ENCODE measurements around the gene LRR1. TPM values are rescaled to one million over a fixed set of nuclear protein-coding genes. Genes with fewer than 3 reads are reported as not detected.
A peak's percentile ranks its signal among the peaks of the same experiment; 100 is the strongest.
"Not testable (repeated sequence)": the region's sequence is repeated elsewhere in the genome, so short reads cannot be mapped to it uniquely, and the experiment has no call there.

The LRR1 gene
- total RNA-seq, 2 experiments from 2014 or later, result 51.8 to 52.0 TPM

- DNase-seq, result no peak
- Mint-ChIP-seq H3K27ac (no peak overlapping the region), H3K4me1 (ENCODE audit: low read depth) (peaks cover 14% of the 10 kb centered on the region), H3K9me3 (no peaks in the 10 kb centered on the region), H3K27me3 (peaks cover 4% of the 10 kb centered on the region), H3K4me3 (no peak overlapping the region), H3K36me3 (peaks cover 21% of the 10 kb centered on the region)
- CTCF ChIA-PET, result no interaction called here
- intact Hi-C loops (cut with micrococcal nuclease), result loop anchor here (5.0 kb wide), 4 partner anchors 98 to 933 kb away; partner anchors contain the start of genes DMAC2L, L2HGDH, POLE2 and SOS2
- POLR2A ChIA-PET, result no interaction called here
Observed at GRCh38 chr14:49589387-49589786, 9.4 kb upstream of the LRR1 start.

- Mint-ChIP-seq H3K4me1 (ENCODE audit: low read depth) (peaks cover 5% of the 10 kb centered on the region), H3K27ac (no peak overlapping the region), H3K9me3 (no peaks in the 10 kb centered on the region), H3K4me3 (no peak overlapping the region), H3K27me3 (no peaks in the 10 kb centered on the region), H3K36me3 (peaks cover 2% of the 10 kb centered on the region)
- intact Hi-C loops (cut with micrococcal nuclease), result no loop called here
- no peak for DNase-seq
- POLR2A ChIA-PET, result no interaction called here
- CTCF ChIA-PET, result interaction anchor here (0.7 kb wide), 1 partner anchor 12 kb away, joined by 3 read pairs; no protein-coding TSS in a partner anchor
Observed at GRCh38 chr14:49593016-49593415, 5.7 kb upstream of the LRR1 start.

GRCh38 chr14:49594347-49595091 is 4.2 kb upstream of the LRR1 start:
- ChIA-PET CTCF (interaction anchor here (1.0 to 1.6 kb wide), 2 partner anchors 8 to 133 kb away, joined by 3 to 14 read pairs; partner anchors contain the start of gene RPS29), POLR2A (interaction anchor here (0.8 to 2.4 kb wide), 2 partner anchors 8 to 26 kb away, joined by 3 to 10 read pairs; partner anchors contain the start of genes MGAT2, RPL36AL and RPS29)
- DNase-seq, result no peak
- Mint-ChIP-seq H3K27ac (no peak overlapping the region), H3K4me3 (no peak overlapping the region), H3K27me3 (no peaks in the 10 kb centered on the region), H3K9me3 (no peaks in the 10 kb centered on the region), H3K36me3 (peaks cover 10% of the 10 kb centered on the region), H3K4me1 (ENCODE audit: low read depth) (peaks cover 5% of the 10 kb centered on the region)
- intact Hi-C loops (cut with micrococcal nuclease), result no loop called here

- peak overlapping the region; percentile 96 for H3K4me3 Mint-ChIP-seq
- CTCF ChIA-PET, result interaction anchor here (1.8 to 2.7 kb wide), 3 partner anchors 12 to 36 kb away, joined by 9 to 18 read pairs (median 10); partner anchors contain the start of genes DNAAF2, MGAT2, RPL36AL and RPS29
- peak overlapping the region; percentile 97 for H3K27ac Mint-ChIP-seq
- H3K4me1 Mint-ChIP-seq (ENCODE audit: low read depth), result peaks cover 18% of the 10 kb centered on the region
- no peak for DNase-seq
- H3K9me3 Mint-ChIP-seq, result no peaks in the 10 kb centered on the region
- POLR2A ChIA-PET, result interaction anchor here (0.9 to 2.9 kb wide), 7 partner anchors 12 to 170 kb away, joined by 3 to 44 read pairs (median 5); partner anchors contain the start of genes KLHDC2, MGAT2, RPL36AL and RPS29
- intact Hi-C loops (cut with micrococcal nuclease), result loop anchor here (1.0 kb wide), 3 partner anchors 12 to 36 kb away; partner anchors contain the start of genes MGAT2, RPL36AL and RPS29
- no peaks in the 10 kb centered on the region for H3K27me3 Mint-ChIP-seq
- H3K36me3 Mint-ChIP-seq, result peaks cover 21% of the 10 kb centered on the region
Observed at GRCh38 chr14:49598189-49598484, 603 bp upstream of the LRR1 start.

GRCh38 chr14:49607583-49607982 is 8.8 kb downstream of the LRR1 start:
- DNase-seq, result no peak
- H3K27ac Mint-ChIP-seq, result no peak overlapping the region
- no peaks in the 10 kb centered on the region for H3K27me3 Mint-ChIP-seq
- H3K36me3 Mint-ChIP-seq, result peaks cover 26% of the 10 kb centered on the region
- intact Hi-C loops (cut with micrococcal nuclease), result no loop called here
- POLR2A ChIA-PET, result no interaction called here
- CTCF ChIA-PET, result no interaction called here
- H3K4me1 Mint-ChIP-seq (ENCODE audit: low read depth), result peaks cover 12% of the 10 kb centered on the region
- H3K4me3 Mint-ChIP-seq, result no peak overlapping the region
- no peaks in the 10 kb centered on the region for H3K9me3 Mint-ChIP-seq

GRCh38 chr14:49612251-49612650 is 13.5 kb downstream of the LRR1 start:
- ChIA-PET CTCF (interaction anchor here (1.0 to 1.2 kb wide), 2 partner anchors 22 to 25 kb away, joined by 3 read pairs; no protein-coding TSS in a partner anchor), POLR2A (interaction anchor here (1.2 to 1.4 kb wide), 3 partner anchors 9 to 13 kb away, joined by 3 to 6 read pairs (median 4); partner anchors contain the start of genes LRR1, MGAT2 and RPL36AL)
- Mint-ChIP-seq H3K9me3 (no peaks in the 10 kb centered on the region), H3K36me3 (peaks cover 29% of the 10 kb centered on the region), H3K27ac (no peak overlapping the region), H3K4me1 (ENCODE audit: low read depth) (peaks cover 6% of the 10 kb centered on the region), H3K27me3 (no peaks in the 10 kb centered on the region), H3K4me3 (no peak overlapping the region)
- no peak for DNase-seq
- intact Hi-C loops (cut with micrococcal nuclease), result no loop called here

GRCh38 chr14:49612671-49613070 is 13.9 kb downstream of the LRR1 start:
- intact Hi-C loops (cut with micrococcal nuclease), result no loop called here
- H3K36me3 Mint-ChIP-seq, result peaks cover 28% of the 10 kb centered on the region
- H3K4me1 Mint-ChIP-seq (ENCODE audit: low read depth), result peaks cover 10% of the 10 kb centered on the region
- ChIA-PET POLR2A (interaction anchor here (1.2 to 1.4 kb wide), 3 partner anchors 8 to 14 kb away, joined by 3 to 6 read pairs (median 4); partner anchors contain the start of genes LRR1, MGAT2 and RPL36AL), CTCF (interaction anchor here (0.7 to 1.2 kb wide), 3 partner anchors 21 to 48 kb away, joined by 3 to 4 read pairs (median 3); no protein-coding TSS in a partner anchor)
- no peaks in the 10 kb centered on the region for H3K9me3 Mint-ChIP-seq
- DNase-seq, result no peak
- no peak overlapping the region for H3K4me3 Mint-ChIP-seq
- H3K27me3 Mint-ChIP-seq, result no peaks in the 10 kb centered on the region
- no peak overlapping the region for H3K27ac Mint-ChIP-seq

GRCh38 chr14:49614196-49614595 is 15.5 kb downstream of the LRR1 start:
- H3K9me3 Mint-ChIP-seq, result no peaks in the 10 kb centered on the region
- ChIA-PET CTCF (no interaction called here), POLR2A (no interaction called here)
- intact Hi-C loops (cut with micrococcal nuclease), result no loop called here
- peaks cover 34% of the 10 kb centered on the region for H3K36me3 Mint-ChIP-seq
- no peak for DNase-seq
- H3K27ac Mint-ChIP-seq, result no peak overlapping the region
- peaks cover 22% of the 10 kb centered on the region for H3K4me1 Mint-ChIP-seq (ENCODE audit: low read depth)
- no peak overlapping the region for H3K4me3 Mint-ChIP-seq
- H3K27me3 Mint-ChIP-seq, result no peaks in the 10 kb centered on the region

GRCh38 chr14:49615776-49616175 is 17.0 kb downstream of the LRR1 start:
- H3K27me3 Mint-ChIP-seq, result no peaks in the 10 kb centered on the region
- DNase-seq, result no peak
- H3K4me1 Mint-ChIP-seq (ENCODE audit: low read depth), result peaks cover 20% of the 10 kb centered on the region
- no peak overlapping the region for H3K27ac Mint-ChIP-seq
- H3K4me3 Mint-ChIP-seq, result no peak overlapping the region
- intact Hi-C loops (cut with micrococcal nuclease), result no loop called here
- CTCF ChIA-PET, result no interaction called here
- POLR2A ChIA-PET, result no interaction called here
- H3K36me3 Mint-ChIP-seq, result peaks cover 41% of the 10 kb centered on the region
- H3K9me3 Mint-ChIP-seq, result no peaks in the 10 kb centered on the region

- CTCF ChIA-PET, result interaction anchor here (1.0 kb wide), 1 partner anchor 16 kb away, joined by 3 read pairs; no protein-coding TSS in a partner anchor
- Mint-ChIP-seq H3K27ac (peak overlapping the region; percentile 40), H3K36me3 (peaks cover 53% of the 10 kb centered on the region), H3K9me3 (no peaks in the 10 kb centered on the region), H3K4me1 (ENCODE audit: low read depth) (peaks cover 22% of the 10 kb centered on the region), H3K27me3 (no peaks in the 10 kb centered on the region), H3K4me3 (peak overlapping the region; percentile 2)
- intact Hi-C loops (cut with micrococcal nuclease), result no loop called here
- POLR2A ChIA-PET, result interaction anchor here (1.1 kb wide), 1 partner anchor 31 kb away, joined by 4 read pairs; the partner anchor contains the start of gene RPS29
- DNase-seq, result no peak
Observed at GRCh38 chr14:49617852-49618519, 19.2 kb downstream of the LRR1 start.

GRCh38 chr14:49619273-49619672 is 20.5 kb downstream of the LRR1 start:
- ChIA-PET CTCF (interaction anchor here (1.2 to 7.1 kb wide), 7 partner anchors 14 to 243 kb away, joined by 3 to 100 read pairs (median 10); partner anchors contain the start of genes DNAAF2, KLHDC2, LRR1 and NEMF), POLR2A (interaction anchor here (2.2 to 3.5 kb wide), 5 partner anchors 14 to 243 kb away, joined by 8 to 102 read pairs (median 21); partner anchors contain the start of genes DNAAF2, KLHDC2 and RPS29)
- DNase-seq, result peak; percentile 33
- peaks cover 31% of the 10 kb centered on the region for H3K4me1 Mint-ChIP-seq (ENCODE audit: low read depth)
- H3K27ac Mint-ChIP-seq, result peak overlapping the region; percentile 96
- H3K4me3 Mint-ChIP-seq, result peak overlapping the region; percentile 96
- H3K9me3 Mint-ChIP-seq; intact Hi-C loops (cut with micrococcal nuclease); H3K27me3 Mint-ChIP-seq: not testable (repeated sequence)
- H3K36me3 Mint-ChIP-seq, result peaks cover 52% of the 10 kb centered on the region
